ENCODE data around the gene PNPLA7.
"Not testable (repeated sequence)": the region's sequence is repeated elsewhere in the genome, so short reads cannot be mapped to it uniquely, and the experiment has no call there.

GRCh38 chr9:137536594-137537131 is 13.5 kb downstream of the PNPLA7 start:
- TF ChIP-seq CTCF (IDR thresholded peaks at IDR 0.05); EZH2 (IDR thresholded peaks at IDR 0.05; ENCODE audit: borderline replicate concordance, insufficient read depth, low read depth, low read length, poor library complexity, severe bottlenecking): not testable (repeated sequence)

Data from B cell (primary cell).